ENCODE data around the gene YJEFN3. TPM values are rescaled to one million over a fixed set of nuclear protein-coding genes. Genes with fewer than 3 reads are reported as not detected.
A peak's percentile ranks its signal among the peaks of the same experiment; 100 is the strongest.

YJEFN3 gene
- total and polyA plus RNA-seq, 10 of the 15 experiments (the other 5 are each of a cell fraction or from before 2014, with no cell fraction given), result 0.05 to 6.9 (median 3.5) TPM

DNA sequence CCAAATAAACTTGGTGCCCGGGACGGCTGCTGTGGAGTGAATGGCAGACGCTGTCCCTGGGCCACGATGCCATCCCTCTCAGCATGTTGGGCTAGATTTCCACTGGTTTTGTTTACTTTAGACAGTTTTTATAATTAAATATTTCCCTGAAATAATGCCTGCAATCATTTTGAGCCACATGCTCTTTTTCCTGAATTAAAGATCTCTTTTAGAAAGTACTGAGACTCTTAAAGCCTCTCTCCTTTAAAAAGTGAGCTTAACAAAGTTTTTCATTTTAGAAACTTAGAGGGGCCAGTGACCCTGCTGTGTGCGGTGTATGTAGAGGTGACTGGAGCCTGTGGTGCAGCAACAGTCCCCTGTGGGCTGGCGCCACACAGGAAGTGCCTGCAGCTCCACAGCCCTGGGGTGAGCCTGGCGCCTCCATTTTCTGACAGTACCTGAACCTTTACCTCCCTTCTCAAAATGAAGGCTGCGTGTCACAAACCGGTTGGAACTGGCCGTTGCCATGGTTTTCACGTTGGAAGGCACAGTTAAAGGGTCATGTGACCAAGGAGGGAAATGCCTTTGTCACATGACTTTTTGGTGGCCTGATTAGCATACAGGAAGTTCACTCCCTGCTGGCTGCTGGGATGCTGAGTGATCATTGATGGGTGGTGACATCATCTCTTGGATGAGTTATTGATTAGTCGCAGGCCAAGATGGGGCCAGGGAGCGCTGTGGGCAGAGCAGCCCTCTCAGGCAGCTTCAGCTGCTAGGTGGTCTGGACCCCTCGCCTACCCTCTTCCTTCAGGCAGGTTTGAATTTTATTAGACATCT, 39.6 kb upstream of the YJEFN3 start (continued):
- TF ChIP-seq KLF5 (IDR thresholded peaks at IDR 0.05; ENCODE audit: partially characterized antibody) (peak; percentile 36), TARDBP (IDR thresholded peaks at IDR 0.05; ENCODE audit: borderline replicate concordance) (peak; percentile 73; the same call in 1 of the 2 replicates), RELA (IDR thresholded peaks at IDR 0.05; ENCODE audit: borderline replicate concordance, partially characterized antibody) (peak; percentile 66), CBX3 (IDR thresholded peaks at IDR 0.05; ENCODE audit: borderline replicate concordance, low read depth) (no peak), POU2F2 (IDR thresholded peaks at IDR 0.05; ENCODE audit: borderline replicate concordance, low read depth, low read length) (peak; percentile 92; the same call in 2 of the 3 replicates), MXI1 (IDR thresholded peaks at IDR 0.05; ENCODE audit: low read depth, low read length) (no peak), IKZF2 (IDR thresholded peaks at IDR 0.05) (0 out of 4 replicates have a peak, but pooled peaks of 1 of the 2 experiments have one; percentile 21), NFXL1 (IDR thresholded peaks at IDR 0.05; ENCODE audit: borderline replicate concordance) (no peak), KDM1A (IDR thresholded peaks at IDR 0.05; ENCODE audit: borderline replicate concordance) (no peak), MEF2B (IDR thresholded peaks at IDR 0.05; ENCODE audit: partially characterized antibody, poor library complexity, severe bottlenecking) (peak; percentile 76), YBX1 (IDR thresholded peaks at IDR 0.05) (no peak), SMAD5 (IDR thresholded peaks at IDR 0.05; ENCODE audit: low read depth) (no peak), POLR2A (IDR thresholded peaks at IDR 0.05; ENCODE audit: low read depth, low read length) (peak; percentile 70; the same call in 1 of the 2 replicates), ZNF217 (IDR thresholded peaks at IDR 0.05) (no peak), ZNF274 (IDR thresholded peaks at IDR 0.05; ENCODE audit: insufficient read depth, insufficient read length) (no peak), BHLHE40 (IDR thresholded peaks at IDR 0.05; ENCODE audit: borderline replicate concordance in 1 of 2, low read depth in 2 of 2, low read length in 1 of 2) (peak; percentile 60 to 74; a peak in 3 of 4 replicates), BMI1 (IDR thresholded peaks at IDR 0.05; ENCODE audit: borderline replicate concordance) (peak; percentile 91), LARP7 (IDR thresholded peaks at IDR 0.05) (no peak), NFYA (IDR thresholded peaks at IDR 0.05; ENCODE audit: borderline replicate concordance, low read depth, low read length) (no peak)
- TF ChIP-seq, protein P1, sequence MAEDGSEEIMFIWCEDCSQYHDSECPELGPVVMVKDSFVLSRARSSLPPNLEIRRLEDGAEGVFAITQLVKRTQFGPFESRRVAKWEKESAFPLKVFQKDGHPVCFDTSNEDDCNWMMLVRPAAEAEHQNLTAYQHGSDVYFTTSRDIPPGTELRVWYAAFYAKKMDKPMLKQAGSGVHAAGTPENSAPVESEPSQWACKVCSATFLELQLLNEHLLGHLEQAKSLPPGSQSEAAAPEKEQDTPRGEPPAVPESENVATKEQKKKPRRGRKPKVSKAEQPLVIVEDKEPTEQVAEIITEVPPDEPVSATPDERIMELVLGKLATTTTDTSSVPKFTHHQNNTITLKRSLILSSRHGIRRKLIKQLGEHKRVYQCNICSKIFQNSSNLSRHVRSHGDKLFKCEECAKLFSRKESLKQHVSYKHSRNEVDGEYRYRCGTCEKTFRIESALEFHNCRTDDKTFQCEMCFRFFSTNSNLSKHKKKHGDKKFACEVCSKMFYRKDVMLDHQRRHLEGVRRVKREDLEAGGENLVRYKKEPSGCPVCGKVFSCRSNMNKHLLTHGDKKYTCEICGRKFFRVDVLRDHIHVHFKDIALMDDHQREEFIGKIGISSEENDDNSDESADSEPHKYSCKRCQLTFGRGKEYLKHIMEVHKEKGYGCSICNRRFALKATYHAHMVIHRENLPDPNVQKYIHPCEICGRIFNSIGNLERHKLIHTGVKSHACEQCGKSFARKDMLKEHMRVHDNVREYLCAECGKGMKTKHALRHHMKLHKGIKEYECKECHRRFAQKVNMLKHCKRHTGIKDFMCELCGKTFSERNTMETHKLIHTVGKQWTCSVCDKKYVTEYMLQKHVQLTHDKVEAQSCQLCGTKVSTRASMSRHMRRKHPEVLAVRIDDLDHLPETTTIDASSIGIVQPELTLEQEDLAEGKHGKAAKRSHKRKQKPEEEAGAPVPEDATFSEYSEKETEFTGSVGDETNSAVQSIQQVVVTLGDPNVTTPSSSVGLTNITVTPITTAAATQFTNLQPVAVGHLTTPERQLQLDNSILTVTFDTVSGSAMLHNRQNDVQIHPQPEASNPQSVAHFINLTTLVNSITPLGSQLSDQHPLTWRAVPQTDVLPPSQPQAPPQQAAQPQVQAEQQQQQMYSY (CRISPR knock-in tag; IDR thresholded peaks at IDR 0.05), result 0 out of 2 replicates have a peak, but pooled peaks have one; percentile 72
- TF ChIP-seq, protein P2, sequence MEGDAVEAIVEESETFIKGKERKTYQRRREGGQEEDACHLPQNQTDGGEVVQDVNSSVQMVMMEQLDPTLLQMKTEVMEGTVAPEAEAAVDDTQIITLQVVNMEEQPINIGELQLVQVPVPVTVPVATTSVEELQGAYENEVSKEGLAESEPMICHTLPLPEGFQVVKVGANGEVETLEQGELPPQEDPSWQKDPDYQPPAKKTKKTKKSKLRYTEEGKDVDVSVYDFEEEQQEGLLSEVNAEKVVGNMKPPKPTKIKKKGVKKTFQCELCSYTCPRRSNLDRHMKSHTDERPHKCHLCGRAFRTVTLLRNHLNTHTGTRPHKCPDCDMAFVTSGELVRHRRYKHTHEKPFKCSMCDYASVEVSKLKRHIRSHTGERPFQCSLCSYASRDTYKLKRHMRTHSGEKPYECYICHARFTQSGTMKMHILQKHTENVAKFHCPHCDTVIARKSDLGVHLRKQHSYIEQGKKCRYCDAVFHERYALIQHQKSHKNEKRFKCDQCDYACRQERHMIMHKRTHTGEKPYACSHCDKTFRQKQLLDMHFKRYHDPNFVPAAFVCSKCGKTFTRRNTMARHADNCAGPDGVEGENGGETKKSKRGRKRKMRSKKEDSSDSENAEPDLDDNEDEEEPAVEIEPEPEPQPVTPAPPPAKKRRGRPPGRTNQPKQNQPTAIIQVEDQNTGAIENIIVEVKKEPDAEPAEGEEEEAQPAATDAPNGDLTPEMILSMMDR (IDR thresholded peaks at IDR 0.05 in 2 of 3, conservative IDR thresholded peaks at IDR 0.05 in 1 of 3; ENCODE audit: control insufficient read depth in 2 of 3, extremely low read depth in 1 of 3, insufficient read depth in 1 of 3, low read depth in 3 of 3, low read length in 3 of 3), result no peak
- TF ChIP-seq, protein P3, sequence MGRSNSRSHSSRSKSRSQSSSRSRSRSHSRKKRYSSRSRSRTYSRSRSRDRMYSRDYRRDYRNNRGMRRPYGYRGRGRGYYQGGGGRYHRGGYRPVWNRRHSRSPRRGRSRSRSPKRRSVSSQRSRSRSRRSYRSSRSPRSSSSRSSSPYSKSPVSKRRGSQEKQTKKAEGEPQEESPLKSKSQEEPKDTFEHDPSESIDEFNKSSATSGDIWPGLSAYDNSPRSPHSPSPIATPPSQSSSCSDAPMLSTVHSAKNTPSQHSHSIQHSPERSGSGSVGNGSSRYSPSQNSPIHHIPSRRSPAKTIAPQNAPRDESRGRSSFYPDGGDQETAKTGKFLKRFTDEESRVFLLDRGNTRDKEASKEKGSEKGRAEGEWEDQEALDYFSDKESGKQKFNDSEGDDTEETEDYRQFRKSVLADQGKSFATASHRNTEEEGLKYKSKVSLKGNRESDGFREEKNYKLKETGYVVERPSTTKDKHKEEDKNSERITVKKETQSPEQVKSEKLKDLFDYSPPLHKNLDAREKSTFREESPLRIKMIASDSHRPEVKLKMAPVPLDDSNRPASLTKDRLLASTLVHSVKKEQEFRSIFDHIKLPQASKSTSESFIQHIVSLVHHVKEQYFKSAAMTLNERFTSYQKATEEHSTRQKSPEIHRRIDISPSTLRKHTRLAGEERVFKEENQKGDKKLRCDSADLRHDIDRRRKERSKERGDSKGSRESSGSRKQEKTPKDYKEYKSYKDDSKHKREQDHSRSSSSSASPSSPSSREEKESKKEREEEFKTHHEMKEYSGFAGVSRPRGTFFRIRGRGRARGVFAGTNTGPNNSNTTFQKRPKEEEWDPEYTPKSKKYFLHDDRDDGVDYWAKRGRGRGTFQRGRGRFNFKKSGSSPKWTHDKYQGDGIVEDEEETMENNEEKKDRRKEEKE (IDR thresholded peaks at IDR 0.05), result no peak

All from GM12878 (cell line).